ENCODE data around the gene SEMA7A.
A peak's percentile ranks its signal among the peaks of the same experiment; 100 is the strongest.

- TF ChIP-seq CTCF (IDR thresholded peaks at IDR 0.05): no peak
- peak; percentile 55 to 74 (median 55) for TF ChIP-seq POLR2AphosphoS5 (IDR thresholded peaks at IDR 0.05)
- TF ChIP-seq POLR2A (IDR thresholded peaks at IDR 0.05): peak; percentile 9
- TF ChIP-seq EP300 (IDR thresholded peaks at IDR 0.05; ENCODE audit: low read depth): no peak
Observed at GRCh38 chr15:74433592-74434262, at the start of gene SEMA7A.

All from transverse colon (tissue), 4 donors.